AG04450 (cell line): ENCODE measurements around the gene ABHD15. TPM values are rescaled to one million over a fixed set of nuclear protein-coding genes. Genes with fewer than 3 reads are reported as not detected.

Experiments used
- CTCF ChIA-PET: fragments of 300-600, 350-600 bp; formaldehyde crosslinking; extraction: SDS; loops from one replicate; lab custom pipeline; 2022; ENCODE audit warnings: antibody characterized with exemption, inconsistent platforms; lab: Charles Lee
- POLR2A ChIA-PET: fragments of 350-600 bp; formaldehyde crosslinking; extraction: SDS; loops from one replicate; lab custom pipeline; 2021; ENCODE audit warnings: antibody characterized with exemption, inconsistent platforms; lab: Yijun Ruan, JAX
- DNase-seq: peaks from one replicate; pipeline ENCODE4 v3.0.0-alpha.2; 2011; ENCODE audit warnings: low read depth, low spot score
- H3K27ac ChIP-seq: one replicate; pipeline ENCODE4 v1.5.1; 2012; ENCODE audit warnings: low read depth, low read length, control low read depth
- H3K27me3 ChIP-seq: one replicate; pipeline ENCODE4 v1.6.0; 2012; ENCODE audit warnings: low read length; ENCODE audit not compliant: control insufficient read depth, insufficient read depth
- H3K4me3 ChIP-seq: 2 replicates; pipeline ENCODE4 v1.5.1; 2011; ENCODE audit warnings: mild to moderate bottlenecking, low read depth, low read length, control low read depth
- H3K9me3 ChIP-seq: 2 replicates; pipeline ENCODE4 v1.5.1; 2012; ENCODE audit warnings: low read length; ENCODE audit not compliant: control insufficient read depth, insufficient read depth
- CTCF ChIP-seq: IDR thresholded peaks from 2 replicates; pipeline ENCODE4 v1.5.1; 2011; ENCODE audit warnings: low read depth, low read length, control low read depth, inconsistent platforms
- polyA plus RNA-seq: library from polyadenylated mRNA; depleted of rRNA; stranded (reverse); fragments of >200 nt; gene quantifications from 2 replicates; pipeline ENCODE4 v1.2.3, GENCODE V29; 2011

Gene ABHD15
- polyA plus RNA-seq, 1 experiment: 5.4 TPM

GRCh38 chr17:29568331-29569244, 1.8 kb upstream of the ABHD15 start, which contains the start of gene TP53I13:
Gene TP53I13 (plus strand): TSS chr17:29568701. CDS start chr17:29568759, 58 bp downstream.
- CTCF ChIA-PET: interaction anchor here (1.0 to 9.4 kb wide), 5 partner anchors 13 to 199 kb away, joined by 3 to 77 read pairs (median 5); partner anchors contain the start of gene ANKRD13B
- Histone ChIP-seq H3K4me3 (peak within 1 kb of the TSS; percentile 76), H3K27me3 (no peaks in the 10 kb centered on the region), H3K9me3 (no peaks in the 10 kb centered on the region), H3K27ac (peak within 1 kb of the TSS; percentile 61)
- POLR2A ChIA-PET: no interaction called here
- no peak for TF ChIP-seq CTCF
- no peak for DNase-seq

GRCh38 chr17:29567554-29568330, 905 bp upstream of the ABHD15 start:
- POLR2A ChIA-PET: interaction anchor here (0.6 to 0.7 kb wide), 2 partner anchors 86 to 272 kb away, joined by 3 to 4 read pairs; no protein-coding TSS in a partner anchor
- peak overlapping the region; percentile 70 for H3K4me3 ChIP-seq
- DNase-seq: no peak
- CTCF ChIA-PET: interaction anchor here (2.5 to 9.4 kb wide), 2 partner anchors 24 to 198 kb away, joined by 9 to 77 read pairs; partner anchors contain the start of gene ANKRD13B
- H3K9me3 ChIP-seq: no peaks in the 10 kb centered on the region
- peak overlapping the region; percentile 47 for H3K27ac ChIP-seq
- H3K27me3 ChIP-seq: no peaks in the 10 kb centered on the region
- TF ChIP-seq CTCF: peak; percentile 22

GRCh38 chr17:29567304-29567553, 392 bp upstream of the ABHD15 start:
- DNase-seq: no peak
- CTCF ChIA-PET: interaction anchor here (9.4 kb wide), 1 partner anchor 197 kb away, joined by 77 read pairs; no protein-coding TSS in a partner anchor
- H3K27me3 ChIP-seq: no peaks in the 10 kb centered on the region
- H3K27ac ChIP-seq: peak overlapping the region; percentile 31
- POLR2A ChIA-PET: interaction anchor here (0.6 kb wide), 1 partner anchor 87 kb away, joined by 4 read pairs; no protein-coding TSS in a partner anchor
- TF ChIP-seq CTCF: no peak
- H3K9me3 ChIP-seq: no peaks in the 10 kb centered on the region
- H3K4me3 ChIP-seq: peak overlapping the region; percentile 70

- DNase-seq: no peak
- no peaks in the 10 kb centered on the region for H3K9me3 ChIP-seq
- H3K27me3 ChIP-seq: no peaks in the 10 kb centered on the region
- peak overlapping the region; percentile 53 for H3K4me3 ChIP-seq
- CTCF ChIA-PET: interaction anchor here (1.2 kb wide), 1 partner anchor 26 kb away, joined by 4 read pairs; no protein-coding TSS in a partner anchor
- no peak overlapping the region for H3K27ac ChIP-seq
- POLR2A ChIA-PET: no interaction called here
- TF ChIP-seq CTCF: peak; percentile 29
Measured at GRCh38 chr17:29565643-29566472, 979 bp downstream of the ABHD15 start.
